SW 1271 (cell line): ENCODE results near the gene SLC25A22.
A peak's percentile ranks its signal among the peaks of the same experiment; 100 is the strongest.

Experiments
- DNase-seq, 2 experiments: peaks; one replicate each; lab custom pipeline; 2025; lab: John Stamatoyannopoulos, UW

The SLC25A22 gene

DNA sequence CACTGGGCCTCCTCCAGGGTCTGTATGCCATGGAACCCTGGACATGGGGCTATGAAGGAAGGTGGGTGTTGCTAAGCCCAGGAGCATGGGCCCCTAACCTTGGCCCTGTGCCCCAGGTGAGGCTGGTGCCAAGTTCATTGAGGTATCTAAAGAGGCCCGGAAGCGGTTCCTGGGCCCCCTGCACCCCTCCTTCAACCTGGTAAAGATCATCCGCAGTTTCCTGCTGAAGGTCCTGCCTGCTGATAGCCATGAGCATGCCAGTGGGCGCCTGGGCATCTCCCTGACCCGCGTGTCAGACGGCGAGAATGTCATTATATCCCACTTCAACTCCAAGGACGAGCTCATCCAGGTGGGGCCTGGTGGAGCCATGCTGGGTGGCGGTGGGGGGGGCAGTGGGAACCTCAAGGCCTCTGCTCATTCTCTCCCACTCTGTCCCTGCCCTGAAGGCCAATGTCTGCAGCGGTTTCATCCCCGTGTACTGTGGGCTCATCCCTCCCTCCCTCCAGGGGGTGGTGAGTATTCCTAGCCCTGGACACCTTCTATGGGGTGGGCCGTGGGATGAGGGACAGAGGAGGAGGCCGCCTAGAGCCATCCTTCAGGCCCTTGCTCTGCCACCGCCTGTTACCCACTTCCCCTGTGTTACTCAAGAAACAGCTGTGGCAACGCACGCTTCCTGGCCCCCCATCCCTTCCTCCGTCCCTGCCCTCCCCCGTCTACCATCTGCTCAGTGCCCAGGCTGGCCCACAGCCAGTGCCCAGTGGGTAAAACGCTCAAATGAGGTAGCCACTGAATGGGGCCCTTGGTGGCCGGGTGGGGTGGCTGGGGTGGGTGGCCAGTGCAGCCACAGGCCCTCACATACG is 23.7 kb upstream of the SLC25A22 start:
- DNase-seq, result no peak

DNA sequence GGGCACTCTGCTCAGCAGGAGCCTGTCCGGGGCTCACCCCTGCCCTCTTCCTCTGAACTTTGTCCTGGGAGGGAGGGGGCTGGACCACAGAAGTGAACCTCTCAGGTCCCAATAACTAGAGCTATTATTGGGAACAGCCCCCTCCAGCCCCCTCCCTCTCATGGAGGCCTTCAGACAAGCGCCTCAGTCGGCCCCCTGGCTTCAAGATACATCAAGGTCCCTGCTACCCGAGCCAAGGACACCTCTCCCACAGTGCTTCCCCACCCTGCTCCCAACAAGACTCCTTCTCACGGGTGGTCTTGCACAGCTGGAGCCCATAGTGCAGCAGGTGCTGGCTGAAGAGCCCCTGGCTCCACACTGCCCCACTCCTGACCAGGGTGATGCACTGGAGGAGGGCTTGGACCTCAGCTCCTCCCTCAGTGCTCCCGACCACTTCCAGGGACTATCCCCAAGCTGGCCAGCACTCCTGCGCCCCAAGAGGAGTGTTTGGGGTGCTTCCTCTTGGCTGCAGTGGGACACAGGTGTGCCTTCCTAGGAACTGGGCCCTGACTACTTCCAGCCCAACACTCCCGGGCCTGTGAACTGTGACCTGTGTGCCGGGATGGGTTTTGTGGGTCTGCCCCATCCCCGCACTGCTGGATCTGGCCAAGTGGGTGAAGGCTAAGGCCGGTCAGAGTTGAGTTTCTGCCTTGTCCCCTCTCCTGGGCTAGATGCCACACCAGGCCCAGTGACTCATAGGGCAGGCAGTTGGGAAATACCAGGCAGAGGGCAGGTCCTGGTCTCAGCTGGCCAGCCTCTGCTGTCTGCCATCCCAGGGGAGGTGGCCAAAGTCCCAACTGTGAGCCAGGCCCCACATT is 22.8 kb upstream of the SLC25A22 start:
- DNase-seq, result peak in 1 of 2 experiments; percentile 81

GRCh38 chr11:819943-820649 is 22.0 kb upstream of the SLC25A22 start:
- DNase-seq, result peak; percentile 86 to 89

- peak in 1 of 2 experiments; percentile 82 for DNase-seq
These were observed 21.2 kb upstream of the SLC25A22 start for GRCh38 chr11:819129-819931.

DNA sequence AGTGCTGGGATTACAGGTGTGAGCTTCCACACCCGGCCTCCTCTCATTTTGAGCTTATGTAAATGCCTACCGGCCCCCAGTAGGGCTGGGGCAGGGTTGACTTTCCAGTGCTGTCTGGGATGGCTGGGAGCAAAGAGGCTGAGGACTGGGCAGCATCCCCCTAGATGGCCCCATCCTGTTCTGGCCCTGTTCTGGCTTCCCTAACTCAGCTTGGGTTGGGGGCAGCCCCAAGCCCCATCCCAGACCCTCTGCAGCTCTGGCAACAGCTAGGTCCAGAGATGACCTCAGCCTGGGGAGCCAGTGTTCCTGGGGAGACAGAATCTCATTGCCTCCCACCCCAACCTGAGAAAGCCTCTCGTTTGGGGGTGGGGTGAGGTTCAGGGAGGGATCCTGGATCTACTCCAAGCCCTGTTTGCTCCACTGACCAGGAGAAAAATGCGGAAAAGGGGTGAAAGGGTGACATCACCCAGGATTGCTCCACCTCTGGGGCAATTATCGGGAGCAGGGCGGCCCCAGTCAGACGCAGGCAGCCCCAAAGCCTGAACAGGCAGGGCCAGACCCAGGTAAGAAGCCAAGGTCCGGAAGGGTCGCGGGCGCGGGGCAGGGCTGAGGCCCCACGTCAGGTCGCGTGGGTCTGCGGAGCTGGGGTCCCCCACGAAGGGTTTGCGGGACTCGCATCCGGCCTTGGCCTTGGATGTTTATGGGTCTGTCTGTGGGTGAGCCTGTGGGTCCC is 20.5 kb upstream of the SLC25A22 start, which contains the start of gene PNPLA2:
Gene PNPLA2, plus strand, starts transcription at position 519 of the 733 bp plus-strand sequence. CDS start 805 bp downstream, outside the sequence.
- no peak for DNase-seq

DNA sequence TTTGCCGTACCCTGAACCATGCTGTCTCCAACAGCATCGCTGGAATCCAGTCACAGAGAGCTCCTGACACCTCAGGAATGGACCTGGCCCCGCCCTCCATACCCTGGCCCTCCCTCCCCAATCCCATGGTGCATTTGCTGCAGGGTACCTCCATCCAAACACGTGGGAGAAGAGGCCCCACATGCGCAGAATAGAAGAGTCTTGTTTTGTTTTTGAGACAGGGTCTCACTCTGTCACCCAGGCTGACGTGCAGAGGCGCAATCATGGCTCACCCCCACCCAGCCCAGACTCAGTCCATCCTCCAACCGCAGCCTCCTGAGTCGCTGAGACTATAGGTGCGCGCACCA is 18.3 kb upstream of the SLC25A22 start:
- DNase-seq, result no peak

DNA sequence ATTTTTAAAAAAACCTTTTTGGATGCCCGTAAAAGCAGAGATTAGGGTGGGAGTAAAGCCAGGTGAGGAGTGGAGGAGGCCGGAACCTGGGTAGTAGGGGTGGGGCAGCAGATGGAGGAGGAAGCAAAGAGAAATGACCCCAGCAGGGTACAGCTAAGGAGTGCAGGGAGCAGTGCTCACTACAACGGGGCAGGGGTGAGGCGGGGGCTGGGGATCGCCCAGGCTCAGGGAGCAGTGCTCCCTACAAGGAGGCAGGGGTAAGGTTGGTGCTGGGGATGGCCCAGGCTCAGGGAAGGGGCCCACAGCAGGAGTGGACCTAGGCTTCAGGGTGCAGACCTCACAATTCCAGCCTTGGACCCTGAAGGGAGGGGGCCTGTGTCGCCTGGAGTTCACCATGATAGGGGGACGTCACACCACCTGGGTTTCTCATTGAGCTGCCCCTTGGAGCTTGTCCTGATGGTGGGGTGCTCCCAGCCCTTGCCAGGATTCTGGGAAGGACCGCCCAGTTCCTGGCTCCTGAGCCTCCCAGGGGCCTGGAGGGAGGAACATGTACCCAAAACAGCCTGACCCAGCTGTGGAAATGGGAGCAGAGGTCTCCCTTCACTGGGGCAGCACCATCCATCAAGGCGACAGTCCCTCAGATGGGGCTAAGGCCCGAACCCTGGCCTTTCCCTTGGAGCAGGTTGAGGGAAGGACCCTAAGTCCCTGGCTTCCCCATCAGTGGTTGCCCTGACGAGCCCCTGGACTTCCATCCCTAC is 17.8 kb upstream of the SLC25A22 start:
- DNase-seq, result no peak

DNA sequence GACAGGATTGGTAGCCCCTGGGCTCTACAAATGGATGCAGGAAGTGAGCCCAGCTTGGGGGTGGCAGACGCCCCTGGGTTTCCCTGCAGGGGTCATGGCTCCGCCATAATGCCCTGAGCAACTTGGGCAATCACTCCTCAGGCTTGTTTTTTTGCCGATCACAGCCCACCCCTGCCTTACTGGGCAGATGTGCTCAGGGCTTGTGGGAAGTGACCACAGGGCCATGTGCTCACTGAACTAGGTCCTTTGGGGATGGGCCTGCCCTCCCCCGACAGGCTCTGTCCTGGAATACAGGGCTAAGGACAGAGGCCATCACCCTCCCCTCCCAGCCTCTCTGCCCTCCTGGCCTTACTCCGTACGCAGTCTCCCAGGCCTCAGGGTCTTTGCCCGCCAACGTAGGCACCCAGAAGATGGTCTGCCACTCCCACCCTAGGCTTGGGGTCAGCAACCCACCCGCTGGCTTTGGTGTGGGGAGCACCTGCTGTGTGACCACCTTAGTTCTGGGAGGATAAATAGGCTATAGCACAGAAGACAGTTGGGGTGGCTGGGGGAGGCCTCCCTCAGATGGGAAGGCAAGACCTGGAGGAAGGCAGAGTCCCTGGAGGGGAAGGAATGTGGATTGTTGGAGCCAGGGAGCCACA is 15.5 kb upstream of the SLC25A22 start:
- no peak for DNase-seq

DNA sequence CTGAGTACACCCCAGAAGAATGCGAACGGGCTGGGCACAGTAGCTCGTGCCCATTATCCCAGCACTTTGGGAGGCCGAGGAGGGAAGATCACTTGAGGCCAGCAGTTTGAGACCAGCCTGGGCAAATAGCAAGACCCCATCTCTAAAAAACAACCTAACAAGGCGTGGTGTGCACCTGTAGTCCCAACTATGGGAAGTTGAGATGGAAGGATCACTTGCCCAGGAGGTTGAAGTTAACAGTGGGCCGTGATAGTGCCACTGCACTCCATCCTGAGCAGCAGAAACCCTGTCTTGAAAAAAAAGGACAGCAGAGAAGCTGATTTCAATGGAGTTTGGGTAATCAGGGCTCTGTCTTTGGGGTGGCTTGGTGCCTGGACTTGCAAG is 15.0 kb upstream of the SLC25A22 start:
- DNase-seq, result no peak

DNA sequence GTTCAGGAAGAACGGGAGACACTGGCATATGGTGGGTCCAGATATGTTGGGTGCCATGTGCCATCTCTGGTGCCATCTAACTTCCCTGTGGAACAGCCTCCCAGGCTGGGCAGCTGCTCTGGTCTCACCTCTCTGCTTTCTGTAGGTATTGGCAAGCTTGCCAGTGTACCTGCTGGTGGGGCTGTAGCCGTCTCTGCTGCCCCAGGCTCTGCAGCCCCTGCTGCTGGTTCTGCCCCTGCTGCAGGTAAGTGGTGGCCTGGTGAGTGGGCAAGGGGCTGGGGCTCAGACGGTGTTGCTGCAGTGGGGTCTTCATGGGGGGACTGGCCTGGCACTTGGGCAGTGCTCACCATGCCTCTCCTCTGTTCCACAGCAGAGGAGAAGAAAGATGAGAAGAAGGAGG is 14.3 kb upstream of the SLC25A22 start:
- DNase-seq, result no peak

DNA sequence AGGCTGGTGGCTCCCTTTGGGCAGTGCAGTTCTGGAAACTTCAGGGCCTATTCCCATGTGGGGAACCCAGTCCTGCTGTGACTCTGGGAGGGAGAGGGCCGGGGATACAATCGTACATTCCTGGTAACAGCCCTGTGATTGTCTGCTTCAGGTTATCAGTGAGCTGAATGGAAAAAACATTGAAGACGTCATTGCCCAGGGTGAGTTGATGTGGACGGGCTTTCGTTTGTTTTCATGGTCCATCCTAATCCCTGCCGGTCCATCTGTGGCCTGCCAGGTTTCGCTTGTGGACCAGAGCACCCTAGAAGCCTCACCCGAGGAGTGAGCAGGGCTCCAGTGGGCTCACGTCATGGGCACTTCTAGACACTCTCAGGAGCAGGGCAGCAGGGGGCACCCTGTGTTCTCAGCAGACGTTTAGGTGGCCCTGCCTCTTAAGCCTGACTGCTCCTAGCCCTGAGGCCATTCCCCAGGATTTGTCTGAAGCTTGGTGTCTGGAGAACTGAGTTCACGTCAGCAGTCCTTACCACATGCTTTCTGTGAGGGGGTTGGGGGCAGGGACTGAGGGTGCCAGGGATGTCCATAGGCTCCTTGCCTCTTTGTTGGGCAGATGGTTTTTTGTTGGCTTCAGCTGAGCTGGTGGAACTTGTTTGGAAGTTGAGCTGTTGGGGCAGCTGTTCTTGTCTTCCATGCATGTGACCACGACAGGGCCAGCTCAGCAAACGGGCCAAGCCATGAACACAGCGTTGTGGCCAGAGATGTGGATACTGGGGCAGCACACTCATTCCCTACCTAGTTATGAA is 13.6 kb upstream of the SLC25A22 start:
- DNase-seq, result no peak

DNA sequence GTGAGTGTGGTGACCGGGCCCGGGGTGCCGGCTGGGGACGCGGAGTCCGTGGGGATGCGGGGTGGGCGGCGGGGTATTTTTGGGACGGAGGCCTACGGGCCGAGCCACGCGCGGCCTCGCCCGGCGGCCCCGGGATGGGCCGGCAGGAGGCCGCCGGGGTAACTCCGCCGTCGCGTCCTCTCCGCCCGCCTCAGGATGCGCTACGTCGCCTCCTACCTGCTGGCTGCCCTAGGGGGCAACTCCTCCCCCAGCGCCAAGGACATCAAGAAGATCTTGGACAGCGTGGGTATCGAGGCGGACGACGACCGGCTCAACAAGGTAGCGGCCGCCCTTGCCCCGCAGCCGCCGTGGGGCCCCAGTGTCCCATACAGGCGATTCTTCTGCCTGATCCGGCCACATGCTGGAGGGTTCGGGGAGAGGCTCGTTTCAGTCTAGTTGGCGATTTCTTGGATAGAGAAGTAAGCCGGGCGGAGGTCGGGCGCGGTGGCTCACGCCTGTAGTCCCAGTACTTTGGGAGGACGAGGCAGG is 12.0 kb upstream of the SLC25A22 start:
- DNase-seq, result no peak

DNA sequence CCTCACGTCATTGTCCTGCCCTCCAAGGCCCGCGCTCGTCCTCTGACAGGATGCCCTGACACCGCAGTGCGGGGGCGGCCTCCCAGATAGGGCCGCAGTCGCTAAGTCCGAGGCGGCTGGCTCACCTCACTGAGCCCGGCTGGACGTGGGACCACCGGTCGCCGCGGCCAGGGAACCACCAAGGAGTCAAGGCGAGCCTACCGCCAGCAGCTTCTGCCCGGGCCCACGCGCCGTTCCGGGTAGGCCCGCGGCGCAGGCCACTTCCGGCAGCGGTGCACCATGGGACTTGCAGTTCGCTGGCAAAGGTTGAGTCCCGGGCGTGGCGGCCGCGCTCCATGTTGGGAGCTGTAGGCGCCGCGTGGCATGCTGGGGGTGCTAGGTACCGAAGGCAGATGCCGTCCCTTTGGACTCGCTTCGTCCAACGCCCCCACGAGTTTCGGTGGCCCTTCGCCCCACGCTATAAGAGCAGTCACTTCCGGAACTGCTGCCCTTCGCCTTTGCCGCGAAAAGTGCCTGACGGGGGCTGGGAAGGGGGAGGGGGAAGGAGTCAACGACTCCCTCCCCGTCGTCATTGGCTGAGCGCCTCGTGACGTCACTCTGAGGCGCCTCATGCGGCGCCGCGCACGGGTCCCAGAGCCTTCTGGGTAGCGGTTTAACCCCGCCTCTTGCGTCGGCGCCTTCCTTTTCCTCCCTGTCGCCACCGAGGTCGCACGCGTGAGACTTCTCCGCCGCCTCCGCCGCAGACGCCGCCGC is 11.4 kb upstream of the SLC25A22 start, which contains the start of gene RPLP2:
Gene RPLP2, plus strand, starts transcription at position 681 of the 753 bp plus-strand sequence. CDS start 268 bp downstream, outside the sequence.
- peak; percentile 96 to 97 for DNase-seq

- DNase-seq, result peak in 1 of 2 experiments; percentile 60
These were observed 10.6 kb upstream of the SLC25A22 start for GRCh38 chr11:808427-809286.

GRCh38 chr11:804599-804964 is 6.5 kb upstream of the SLC25A22 start:
- no peak for DNase-seq

DNA sequence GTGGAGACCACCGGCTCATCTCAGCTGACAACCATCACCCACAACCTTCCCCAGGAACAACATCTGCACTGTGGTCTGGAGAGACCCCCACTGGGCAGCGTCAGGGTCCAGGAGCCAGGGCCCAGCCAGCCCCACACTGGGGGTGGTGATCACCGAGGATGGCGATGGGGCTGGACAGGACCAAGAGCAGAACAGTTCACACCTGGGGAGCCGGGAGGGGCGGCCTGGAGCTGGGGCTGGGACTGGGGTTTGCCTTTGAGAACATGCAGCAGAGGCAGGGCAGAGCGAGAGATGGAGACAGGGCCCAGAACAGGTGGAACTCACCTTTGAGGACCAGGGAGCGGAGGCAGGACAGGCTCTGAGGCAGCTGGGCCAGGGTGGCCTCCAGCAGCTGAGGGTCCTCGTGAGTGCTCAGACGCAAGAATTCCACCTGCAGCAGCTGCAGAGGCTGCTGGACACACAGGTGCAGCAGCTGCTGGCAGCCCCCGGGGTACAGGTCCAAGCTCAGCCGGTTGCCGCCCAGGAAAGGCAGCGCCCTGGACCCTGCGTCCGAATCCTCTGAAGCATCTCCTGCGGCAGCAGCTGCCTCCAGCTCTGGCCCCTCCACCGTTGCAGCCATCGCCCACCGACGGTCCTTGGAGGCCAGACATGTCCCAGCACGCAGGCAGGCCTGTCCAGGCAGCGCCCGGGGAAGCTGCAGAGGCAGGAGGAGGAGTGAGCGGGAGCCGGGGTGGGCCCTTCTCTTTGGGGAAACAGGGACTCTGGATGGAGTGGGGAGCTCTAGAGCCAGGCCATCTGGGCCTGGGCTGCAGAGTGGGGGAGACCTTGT is 5.9 kb upstream of the SLC25A22 start:
- DNase-seq, result no peak
